DMS79 treated with DMSO at 0.1 percent for 48 hours (cell line): ENCODE data around the gene ASPSCR1.

ENCODE experiments used
- DNase-seq: peaks from one replicate; lab custom pipeline; 2025; lab: John Stamatoyannopoulos, UW

Gene ASPSCR1

GRCh38 chr17:81977211-81977808 is at the start of gene ASPSCR1:
ASPSCR1 (plus strand) TSS chr17:81977629; CDS start chr17:81977647, 18 bp downstream.
- DNase-seq, result peak; percentile 55

DNA sequence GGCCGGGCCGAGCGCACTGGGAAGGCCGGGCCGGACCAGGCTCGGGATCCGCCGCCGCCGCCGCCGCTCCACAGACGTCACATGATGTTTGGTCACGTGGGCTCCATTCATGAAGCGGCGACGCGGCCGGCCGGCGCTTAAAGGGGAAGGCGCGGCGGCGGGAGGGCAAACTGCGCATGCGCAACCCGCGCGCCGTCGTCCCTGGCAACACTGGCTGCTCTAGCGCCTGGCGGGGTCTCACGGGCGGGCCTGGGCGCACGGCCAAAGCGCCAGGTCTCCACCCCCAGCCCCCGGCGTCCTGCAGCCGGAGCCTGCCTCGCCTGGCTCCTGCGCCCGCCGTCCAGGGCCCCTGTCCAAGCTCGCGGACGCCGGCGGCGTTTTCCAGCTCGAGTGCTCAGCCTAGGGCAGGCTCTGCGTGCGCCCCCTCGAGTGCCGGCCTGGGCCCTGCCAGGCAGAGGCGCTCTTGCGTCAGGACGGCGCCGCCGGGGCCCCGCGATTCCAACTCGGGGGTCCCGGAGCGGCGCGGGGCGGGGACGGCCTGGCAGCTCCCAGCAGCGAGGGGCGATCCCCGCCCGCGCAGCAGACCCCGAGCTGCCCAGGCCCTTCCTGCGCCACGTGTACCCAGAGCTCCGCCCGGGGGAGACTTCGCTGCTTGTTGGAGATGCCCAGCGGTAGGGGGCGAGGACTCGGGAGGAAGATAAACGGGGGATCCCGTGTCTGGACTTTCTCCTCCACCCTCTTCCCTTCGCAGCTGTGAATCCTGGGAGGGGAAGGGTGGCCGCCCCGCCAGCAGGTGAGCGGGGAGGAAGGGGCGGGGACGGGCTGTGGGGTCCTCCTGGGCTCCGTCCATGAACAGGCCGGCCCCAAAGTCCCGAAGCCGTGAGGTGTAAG is 49.5 kb upstream of the ASPSCR1 start, which contains the start of gene MAFG:
TSS of gene MAFG (minus strand) at position 83 of the 891 bp plus-strand sequence. CDS start 4,550 bp downstream, outside the sequence.
- peak; percentile 74 for DNase-seq

DNA sequence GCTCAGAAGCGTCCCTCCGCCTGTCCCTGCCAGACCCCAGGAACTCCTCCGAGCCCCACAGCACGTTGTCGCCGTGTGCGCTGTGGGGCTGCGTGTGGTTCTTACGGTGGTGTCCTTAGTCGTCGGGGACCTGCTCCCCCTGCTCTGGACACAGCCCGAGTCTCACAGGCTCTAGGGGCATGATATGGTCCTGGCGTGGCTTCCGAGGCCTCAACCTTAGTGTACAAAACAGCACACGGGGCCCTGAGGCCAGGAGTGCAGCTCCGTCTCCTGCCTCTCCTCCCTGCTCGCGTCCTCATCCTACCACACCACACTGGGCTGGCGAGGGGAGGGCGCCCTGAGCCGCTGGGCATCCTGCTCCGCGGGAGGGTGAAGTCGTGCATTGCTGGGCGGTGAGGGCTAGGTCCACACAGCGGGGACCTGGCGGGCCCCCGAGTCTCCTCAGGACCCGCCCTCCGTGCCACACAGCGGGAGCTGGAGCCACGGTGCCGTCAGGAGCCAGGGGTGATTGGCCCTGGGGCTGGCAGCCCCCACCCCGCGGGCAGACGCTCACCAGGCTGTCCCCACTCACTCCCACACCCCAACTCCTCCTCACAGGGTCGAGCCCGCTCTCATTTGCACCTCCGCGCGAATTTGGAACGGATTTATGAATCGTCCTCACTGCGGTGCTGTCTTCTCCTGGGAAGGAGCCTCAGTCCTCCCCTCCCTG is 48.7 kb upstream of the ASPSCR1 start:
- no peak for DNase-seq

DNA sequence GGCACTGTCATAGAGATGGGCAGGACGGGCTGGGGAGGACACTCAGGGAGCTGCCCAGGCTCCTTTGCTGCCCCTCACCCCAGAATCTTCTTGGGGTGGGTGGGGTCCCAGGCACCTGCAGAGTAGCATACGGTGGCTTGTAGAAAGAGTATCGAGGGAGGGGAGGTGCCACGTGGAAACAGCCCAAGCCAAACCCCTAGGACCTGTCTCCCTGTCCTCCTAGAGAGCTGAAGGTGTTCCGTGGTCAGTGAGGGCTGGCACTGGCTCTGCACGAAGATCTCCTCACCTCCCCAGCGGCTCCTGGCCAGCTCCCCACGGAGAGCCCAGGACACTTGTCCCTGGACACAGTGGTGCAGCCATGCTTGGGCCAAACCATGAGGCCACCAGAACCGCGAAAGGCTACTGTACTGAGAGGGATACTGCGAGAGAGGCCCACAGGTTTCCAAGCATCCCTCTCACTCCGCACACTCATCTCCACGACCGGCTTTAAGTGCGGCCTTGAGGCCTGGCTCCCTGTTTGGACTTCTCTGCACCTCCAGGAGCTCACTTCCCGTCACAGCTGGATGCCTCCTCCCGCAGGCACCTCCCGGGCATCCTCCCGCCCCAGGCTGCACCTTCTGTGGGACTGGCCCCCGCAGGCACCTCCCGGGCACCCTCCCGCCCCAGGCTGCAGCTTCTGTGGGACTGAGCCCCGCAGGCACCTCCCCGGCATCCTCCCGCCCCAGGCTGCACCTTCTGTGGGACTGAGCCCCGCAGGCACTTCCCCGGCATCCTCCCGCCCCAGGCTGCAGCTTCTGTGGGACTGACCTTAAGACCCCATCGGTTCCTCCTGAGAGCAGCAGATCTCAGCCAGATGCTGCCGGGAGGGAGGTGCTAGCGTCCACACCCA is 47.9 kb upstream of the ASPSCR1 start:
- DNase-seq, result no peak

- no peak for DNase-seq
Measured at GRCh38 chr17:81930142-81931125, 47.0 kb upstream of the ASPSCR1 start.

DNA sequence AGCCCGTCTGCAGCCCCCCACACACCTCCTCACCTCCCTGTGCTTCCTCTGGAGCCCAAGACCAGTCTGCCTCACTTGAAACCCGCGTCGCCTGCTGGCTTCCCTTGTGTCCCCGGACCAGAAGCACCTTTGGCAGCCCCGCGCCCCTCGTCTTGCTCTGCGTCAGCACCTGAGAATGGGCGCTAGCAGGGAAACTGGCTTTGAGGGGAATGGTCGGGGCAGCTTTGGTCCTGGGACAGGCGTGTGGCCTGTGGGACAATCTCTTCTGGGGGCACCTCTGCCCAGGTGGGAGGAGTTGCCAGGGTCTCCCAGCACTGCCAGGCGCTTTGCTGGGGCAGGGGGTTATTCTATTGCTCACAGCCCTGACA is 46.3 kb upstream of the ASPSCR1 start:
- no peak for DNase-seq

DNA sequence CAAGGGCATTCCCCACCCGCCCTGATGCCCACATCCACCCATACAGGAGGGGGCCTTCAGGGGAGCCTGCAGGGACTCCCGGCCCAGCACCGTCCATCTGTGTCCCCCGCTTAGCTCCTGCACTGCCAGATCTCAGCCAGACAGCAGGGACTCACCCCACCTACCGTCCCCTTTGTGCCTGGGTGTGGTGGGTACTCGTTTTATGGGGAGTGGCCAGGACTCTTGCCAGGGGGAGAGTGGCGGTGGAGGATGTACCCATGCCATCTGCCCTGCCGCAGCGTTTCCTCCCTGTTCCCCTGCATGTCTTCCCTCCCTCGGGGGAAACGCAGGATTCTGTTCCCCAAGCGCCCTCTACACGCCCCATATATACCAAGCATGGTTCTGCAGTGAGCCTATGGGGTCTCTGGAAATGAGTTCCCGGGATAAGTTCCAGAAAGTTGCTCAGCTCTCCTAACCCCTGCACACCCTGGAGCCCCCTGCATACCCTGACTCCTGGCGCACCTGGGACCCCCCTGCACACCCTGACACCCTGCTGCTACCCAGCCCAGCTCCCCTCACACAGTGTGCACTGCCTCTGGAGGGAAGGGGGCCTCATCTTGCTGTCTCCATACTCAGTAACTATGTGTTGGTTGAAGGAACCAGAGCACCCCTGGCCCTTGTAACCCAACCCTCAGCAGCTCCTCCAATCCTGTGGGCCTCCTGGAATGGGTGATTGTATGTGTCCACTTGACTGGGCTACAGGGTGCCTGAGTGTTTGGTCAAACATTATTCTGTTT is 45.7 kb upstream of the ASPSCR1 start:
- DNase-seq, result no peak

DNA sequence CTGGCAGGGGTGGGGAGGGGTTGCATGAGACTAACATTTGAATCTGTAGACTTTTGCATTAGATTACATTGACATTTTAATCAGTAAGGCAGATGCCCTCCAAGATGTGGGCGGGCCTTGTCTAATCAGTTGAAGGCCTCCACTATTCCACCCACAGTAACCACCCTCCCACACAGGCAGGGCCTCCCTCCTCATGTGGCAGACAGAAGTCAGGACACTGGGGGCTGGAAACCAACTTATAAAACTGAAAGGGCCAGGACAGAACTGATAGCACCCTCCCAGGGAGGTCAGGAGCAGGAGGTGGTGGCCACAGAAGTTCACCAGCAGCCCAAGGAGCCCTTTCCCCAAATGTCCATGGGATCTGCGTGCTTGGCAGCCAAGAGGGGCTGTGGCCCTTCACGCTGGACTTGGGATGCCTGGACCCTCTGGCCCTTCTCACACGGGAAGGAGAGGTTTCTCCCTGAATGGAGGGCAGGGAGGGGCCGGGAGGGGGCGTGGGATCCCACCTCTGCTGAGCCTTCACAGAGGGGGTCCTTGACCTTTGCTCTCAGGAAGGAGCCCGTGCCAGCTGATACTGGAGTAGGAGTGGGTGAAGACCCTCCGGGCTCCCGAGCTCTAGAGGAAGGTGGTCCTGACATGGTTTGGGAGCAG is 45.0 kb upstream of the ASPSCR1 start:
- DNase-seq, result no peak

DNA sequence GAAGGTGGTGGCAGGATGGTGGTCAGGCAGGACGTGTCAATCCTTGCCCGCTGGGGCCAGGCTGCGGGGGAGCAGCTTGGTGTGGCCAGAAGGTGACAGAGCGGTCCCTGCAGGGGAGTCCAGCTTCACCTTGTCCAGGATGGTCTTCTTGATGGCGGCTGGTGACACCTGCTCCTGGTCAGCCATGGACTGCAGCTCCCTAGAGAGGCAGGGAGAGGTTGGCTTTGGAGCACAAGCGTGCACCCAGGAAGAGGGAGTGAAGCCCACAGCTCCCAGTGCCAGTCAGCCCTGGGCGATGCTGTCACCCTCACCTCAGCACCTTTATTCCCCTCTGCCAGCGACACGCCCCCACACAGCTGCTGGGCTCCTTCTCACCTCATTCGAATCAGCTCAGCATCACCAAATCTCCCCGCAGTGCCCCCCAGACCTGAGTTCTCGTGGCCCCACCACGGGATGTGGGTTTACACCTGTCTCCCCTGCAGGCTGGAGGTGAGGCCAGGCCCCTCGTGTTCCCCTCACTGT is 44.2 kb upstream of the ASPSCR1 start:
- no peak for DNase-seq

DNA sequence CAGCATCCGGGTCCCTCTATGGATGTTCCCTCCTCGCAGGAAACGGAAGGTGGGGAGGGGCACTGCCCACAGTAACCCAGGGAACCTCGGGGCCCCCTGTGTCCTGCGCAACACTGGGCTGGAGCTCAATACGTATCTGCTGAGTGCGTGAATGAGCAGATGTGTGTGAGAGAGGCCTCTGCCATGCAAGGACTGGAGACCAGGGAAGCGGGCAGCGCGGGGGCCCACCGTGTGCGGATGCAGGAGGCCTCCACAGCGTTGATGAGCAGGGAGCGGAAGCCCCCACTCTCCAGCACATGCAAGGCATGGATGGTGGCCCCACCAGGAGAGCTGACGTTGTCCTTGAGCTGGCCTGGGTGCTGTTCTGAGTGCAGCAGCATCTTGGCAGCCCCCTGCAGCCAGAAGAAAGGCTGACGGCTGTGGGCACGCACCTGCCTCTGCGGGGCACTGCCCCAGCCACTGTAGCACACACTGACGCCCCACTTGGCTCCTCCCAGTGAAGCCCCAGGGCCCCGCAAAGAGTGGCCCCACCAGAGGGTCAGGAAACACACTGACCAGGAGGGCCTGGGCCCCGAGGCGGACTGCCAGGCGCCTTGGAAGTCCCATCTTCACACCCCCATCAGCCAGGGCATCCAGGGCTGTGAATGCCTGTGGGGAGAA is 43.2 kb upstream of the ASPSCR1 start:
- no peak for DNase-seq

- DNase-seq, result no peak
Measured at GRCh38 chr17:81934850-81935708, 42.4 kb upstream of the ASPSCR1 start.

DNA sequence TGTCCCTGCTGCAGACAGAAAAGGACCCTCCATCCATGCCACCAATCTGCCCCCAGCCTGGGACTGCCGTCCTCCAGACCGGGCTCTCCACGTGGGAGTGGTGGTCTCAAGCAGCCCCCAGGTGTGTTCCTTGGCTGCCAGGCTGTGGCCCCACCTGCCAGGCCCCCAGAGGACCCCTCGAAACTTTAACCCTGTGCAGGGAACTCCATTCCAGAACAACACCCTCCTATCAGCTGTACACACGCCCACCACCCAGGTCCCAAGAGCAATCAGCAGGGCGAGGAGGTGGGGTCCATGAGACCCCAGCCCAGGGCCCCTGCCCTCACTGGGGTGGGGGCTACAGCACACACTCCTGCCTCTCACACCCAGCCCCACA is 41.7 kb upstream of the ASPSCR1 start:
- DNase-seq, result no peak

- no peak for DNase-seq
Measured at GRCh38 chr17:81939218-81939617, 38.2 kb upstream of the ASPSCR1 start.

DNA sequence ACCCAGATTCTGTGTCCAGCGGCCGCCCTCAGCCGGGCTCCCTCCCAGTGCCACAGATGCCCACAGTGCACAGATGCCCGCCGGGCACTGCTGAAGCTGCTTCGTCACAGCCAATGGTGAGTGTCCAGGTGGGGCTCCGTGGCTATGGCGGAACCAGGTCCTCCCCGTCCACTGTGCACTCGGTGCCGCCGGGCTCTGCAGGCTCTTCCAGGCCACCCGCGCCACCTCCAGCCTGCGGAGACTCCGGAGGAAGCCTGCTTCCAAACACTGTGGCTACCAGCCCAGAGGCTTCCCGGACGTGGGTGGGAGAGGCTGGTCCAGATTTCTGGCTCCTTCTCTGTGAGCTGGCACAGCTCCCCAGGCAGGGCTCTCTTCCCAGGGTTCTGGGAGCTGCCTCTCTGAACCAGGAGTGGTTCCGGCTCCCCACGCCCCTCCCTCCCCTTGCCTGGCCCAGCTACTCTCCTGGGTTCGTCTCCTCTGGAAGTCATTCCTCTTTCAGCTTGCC is 37.5 kb upstream of the ASPSCR1 start:
- DNase-seq, result no peak

DNA sequence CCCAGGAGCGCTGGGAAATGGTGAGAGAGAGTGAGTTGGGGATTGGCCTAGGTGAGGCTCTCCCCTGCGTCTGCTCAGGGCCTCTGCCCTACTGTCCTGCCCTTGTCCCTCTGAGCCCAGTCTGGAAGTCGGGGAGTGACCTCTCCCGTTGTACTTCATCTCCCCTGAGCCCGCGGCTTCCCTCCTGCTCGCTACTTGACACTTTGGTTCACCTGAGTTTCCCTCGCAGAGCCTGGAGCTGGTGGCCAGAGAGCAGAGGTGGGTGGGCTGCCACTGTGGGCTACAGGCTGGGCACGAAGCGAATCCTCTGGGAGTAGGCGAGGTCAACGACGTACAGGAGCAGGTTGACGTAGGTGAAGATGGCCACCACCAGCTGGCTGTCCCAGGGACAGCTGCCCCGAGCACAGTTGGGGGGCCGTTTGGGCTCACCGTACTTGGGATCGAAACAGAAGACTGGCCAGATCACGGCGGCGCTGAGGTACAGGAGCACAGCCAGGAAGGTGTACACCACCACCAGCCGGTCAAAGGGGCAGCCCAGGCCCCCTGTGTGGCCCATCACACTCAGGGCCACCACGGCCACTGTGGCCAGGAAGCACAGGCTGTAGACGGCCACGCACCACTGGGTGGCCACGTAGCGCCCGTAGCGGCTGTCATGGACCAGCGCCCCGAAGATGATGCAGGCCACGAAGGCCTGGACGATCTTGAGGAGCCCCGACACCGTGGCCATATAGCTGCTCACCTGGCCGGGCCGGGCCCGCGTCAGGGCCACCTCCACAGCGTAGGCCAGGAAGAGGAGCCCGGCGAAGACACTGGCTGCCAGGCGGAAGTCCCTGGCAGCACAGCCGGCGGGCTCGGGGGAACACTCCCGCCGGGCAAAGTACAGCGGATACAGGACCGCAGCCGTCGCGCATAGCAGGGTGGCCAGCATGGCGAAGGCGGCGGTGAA is 36.6 kb upstream of the ASPSCR1 start:
- no peak for DNase-seq
